Measurements from ENCODE around the gene ZNF346. TPM values are rescaled to one million over a fixed set of nuclear protein-coding genes. Genes with fewer than 3 reads are reported as not detected.
A peak's percentile ranks its signal among the peaks of the same experiment; 100 is the strongest.

ZNF346 gene
- total and polyA plus RNA-seq, 2 of the 13 experiments (the other 11 are each of a cell fraction or from before 2014, with no cell fraction given), result 8.6 to 19.4 TPM

DNA sequence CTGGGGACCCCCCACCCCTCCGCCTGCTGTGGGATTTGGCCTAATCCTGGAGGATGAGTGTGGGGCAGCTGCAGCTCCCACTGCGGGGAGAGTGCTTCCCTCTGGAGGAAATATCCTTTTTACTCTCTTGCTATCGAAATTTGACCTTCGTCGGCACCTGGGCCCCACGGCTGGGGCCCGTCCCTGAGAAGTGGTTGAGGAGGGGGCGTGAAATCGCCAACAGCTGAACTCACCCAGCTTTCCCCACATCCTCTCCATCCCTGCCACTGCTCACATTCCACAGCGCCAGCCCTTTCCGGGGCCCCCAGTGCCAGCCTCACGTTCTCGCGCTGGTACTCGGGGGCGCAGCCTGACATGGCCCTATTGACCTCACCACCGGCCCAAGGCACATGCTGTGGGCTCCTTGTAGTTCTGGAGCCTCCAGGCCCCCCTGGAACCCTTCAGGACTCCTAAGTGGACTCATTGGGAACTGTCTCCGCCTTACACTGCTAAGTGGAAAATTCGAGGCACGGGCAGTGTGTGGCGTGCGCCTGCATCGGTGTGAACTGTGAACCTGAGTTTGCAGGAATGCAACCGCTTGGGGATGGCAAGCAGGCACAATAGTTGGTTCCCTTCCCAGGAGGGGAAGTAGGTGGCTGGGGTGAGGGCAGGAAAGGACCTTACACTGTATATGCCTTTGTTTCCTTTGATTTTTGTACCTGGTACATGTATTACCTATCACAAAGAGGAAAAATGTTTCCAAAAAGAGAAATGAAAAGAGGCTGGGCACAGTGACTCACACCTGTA, 83.4 kb downstream of the ZNF346 start (continued):
- TF ChIP-seq SOX6 (IDR thresholded peaks at IDR 0.05), result no peak
- peak; percentile 66 for TF ChIP-seq SOX6 (CRISPR knock-in tag; IDR thresholded peaks at IDR 0.05)
- 0 out of 2 replicates have a peak, but pooled peaks have one; percentile 12 for TF ChIP-seq DR1 (CRISPR knock-in tag; IDR thresholded peaks at IDR 0.05)
- TF ChIP-seq, protein P1, sequence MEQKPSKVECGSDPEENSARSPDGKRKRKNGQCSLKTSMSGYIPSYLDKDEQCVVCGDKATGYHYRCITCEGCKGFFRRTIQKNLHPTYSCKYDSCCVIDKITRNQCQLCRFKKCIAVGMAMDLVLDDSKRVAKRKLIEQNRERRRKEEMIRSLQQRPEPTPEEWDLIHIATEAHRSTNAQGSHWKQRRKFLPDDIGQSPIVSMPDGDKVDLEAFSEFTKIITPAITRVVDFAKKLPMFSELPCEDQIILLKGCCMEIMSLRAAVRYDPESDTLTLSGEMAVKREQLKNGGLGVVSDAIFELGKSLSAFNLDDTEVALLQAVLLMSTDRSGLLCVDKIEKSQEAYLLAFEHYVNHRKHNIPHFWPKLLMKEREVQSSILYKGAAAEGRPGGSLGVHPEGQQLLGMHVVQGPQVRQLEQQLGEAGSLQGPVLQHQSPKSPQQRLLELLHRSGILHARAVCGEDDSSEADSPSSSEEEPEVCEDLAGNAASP (CRISPR knock-in tag; IDR thresholded peaks at IDR 0.05; ENCODE audit: borderline replicate concordance), result no peak; the same call in 1 of the 2 replicates
- TF ChIP-seq, protein P2, sequence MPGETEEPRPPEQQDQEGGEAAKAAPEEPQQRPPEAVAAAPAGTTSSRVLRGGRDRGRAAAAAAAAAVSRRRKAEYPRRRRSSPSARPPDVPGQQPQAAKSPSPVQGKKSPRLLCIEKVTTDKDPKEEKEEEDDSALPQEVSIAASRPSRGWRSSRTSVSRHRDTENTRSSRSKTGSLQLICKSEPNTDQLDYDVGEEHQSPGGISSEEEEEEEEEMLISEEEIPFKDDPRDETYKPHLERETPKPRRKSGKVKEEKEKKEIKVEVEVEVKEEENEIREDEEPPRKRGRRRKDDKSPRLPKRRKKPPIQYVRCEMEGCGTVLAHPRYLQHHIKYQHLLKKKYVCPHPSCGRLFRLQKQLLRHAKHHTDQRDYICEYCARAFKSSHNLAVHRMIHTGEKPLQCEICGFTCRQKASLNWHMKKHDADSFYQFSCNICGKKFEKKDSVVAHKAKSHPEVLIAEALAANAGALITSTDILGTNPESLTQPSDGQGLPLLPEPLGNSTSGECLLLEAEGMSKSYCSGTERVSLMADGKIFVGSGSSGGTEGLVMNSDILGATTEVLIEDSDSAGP (CRISPR knock-in tag; IDR thresholded peaks at IDR 0.05; ENCODE audit: borderline replicate concordance), result peak; percentile 77
- 0 out of 2 replicates have a peak, but pooled peaks have one; percentile 30 for TF ChIP-seq ZNF235 (CRISPR knock-in tag; IDR thresholded peaks at IDR 0.05; ENCODE audit: borderline replicate concordance)
- TF ChIP-seq, protein P3, sequence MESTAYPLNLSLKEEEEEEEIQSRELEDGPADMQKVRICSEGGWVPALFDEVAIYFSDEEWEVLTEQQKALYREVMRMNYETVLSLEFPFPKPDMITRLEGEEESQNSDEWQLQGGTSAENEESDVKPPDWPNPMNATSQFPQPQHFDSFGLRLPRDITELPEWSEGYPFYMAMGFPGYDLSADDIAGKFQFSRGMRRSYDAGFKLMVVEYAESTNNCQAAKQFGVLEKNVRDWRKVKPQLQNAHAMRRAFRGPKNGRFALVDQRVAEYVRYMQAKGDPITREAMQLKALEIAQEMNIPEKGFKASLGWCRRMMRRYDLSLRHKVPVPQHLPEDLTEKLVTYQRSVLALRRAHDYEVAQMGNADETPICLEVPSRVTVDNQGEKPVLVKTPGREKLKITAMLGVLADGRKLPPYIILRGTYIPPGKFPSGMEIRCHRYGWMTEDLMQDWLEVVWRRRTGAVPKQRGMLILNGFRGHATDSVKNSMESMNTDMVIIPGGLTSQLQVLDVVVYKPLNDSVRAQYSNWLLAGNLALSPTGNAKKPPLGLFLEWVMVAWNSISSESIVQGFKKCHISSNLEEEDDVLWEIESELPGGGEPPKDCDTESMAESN (CRISPR knock-in tag; conservative IDR thresholded peaks at IDR 0.05), result 0 out of 2 replicates have a peak, but pooled peaks have one; percentile 7
- 0 out of 2 replicates have a peak, but pooled peaks have one; percentile 37 for TF ChIP-seq ZNF761 (CRISPR knock-in tag; conservative IDR thresholded peaks at IDR 0.05)
- TF ChIP-seq ZNF737 (CRISPR knock-in tag; IDR thresholded peaks at IDR 0.05; ENCODE audit: borderline replicate concordance), result no peak
- peak; percentile 73; the same call in 1 of the 2 replicates for TF ChIP-seq ZMYM3 (CRISPR knock-in tag; IDR thresholded peaks at IDR 0.05)
- no peak for TF ChIP-seq CCDC6 (CRISPR knock-in tag; IDR thresholded peaks at IDR 0.05)
- TF ChIP-seq, protein P4, sequence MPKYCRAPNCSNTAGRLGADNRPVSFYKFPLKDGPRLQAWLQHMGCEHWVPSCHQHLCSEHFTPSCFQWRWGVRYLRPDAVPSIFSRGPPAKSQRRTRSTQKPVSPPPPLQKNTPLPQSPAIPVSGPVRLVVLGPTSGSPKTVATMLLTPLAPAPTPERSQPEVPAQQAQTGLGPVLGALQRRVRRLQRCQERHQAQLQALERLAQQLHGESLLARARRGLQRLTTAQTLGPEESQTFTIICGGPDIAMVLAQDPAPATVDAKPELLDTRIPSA (CRISPR knock-in tag; IDR thresholded peaks at IDR 0.05; ENCODE audit: borderline replicate concordance), result 0 out of 2 replicates have a peak, but pooled peaks have one; percentile 74
- no peak for TF ChIP-seq ZNF619 (CRISPR knock-in tag; IDR thresholded peaks at IDR 0.05)
- TF ChIP-seq, protein P5, sequence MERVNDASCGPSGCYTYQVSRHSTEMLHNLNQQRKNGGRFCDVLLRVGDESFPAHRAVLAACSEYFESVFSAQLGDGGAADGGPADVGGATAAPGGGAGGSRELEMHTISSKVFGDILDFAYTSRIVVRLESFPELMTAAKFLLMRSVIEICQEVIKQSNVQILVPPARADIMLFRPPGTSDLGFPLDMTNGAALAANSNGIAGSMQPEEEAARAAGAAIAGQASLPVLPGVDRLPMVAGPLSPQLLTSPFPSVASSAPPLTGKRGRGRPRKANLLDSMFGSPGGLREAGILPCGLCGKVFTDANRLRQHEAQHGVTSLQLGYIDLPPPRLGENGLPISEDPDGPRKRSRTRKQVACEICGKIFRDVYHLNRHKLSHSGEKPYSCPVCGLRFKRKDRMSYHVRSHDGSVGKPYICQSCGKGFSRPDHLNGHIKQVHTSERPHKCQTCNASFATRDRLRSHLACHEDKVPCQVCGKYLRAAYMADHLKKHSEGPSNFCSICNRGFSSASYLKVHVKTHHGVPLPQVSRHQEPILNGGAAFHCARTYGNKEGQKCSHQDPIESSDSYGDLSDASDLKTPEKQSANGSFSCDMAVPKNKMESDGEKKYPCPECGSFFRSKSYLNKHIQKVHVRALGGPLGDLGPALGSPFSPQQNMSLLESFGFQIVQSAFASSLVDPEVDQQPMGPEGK (CRISPR knock-in tag; IDR thresholded peaks at IDR 0.05), result peak; percentile 68; the same call in 1 of the 2 replicates
- TF ChIP-seq GABPA (IDR thresholded peaks at IDR 0.05; ENCODE audit: low read depth, low read length), result no peak
- no peak for TF ChIP-seq GABPA (CRISPR knock-in tag; IDR thresholded peaks at IDR 0.05; ENCODE audit: low read depth)
